ENCODE measurements around the gene FOCAD.

The FOCAD gene, protein sequence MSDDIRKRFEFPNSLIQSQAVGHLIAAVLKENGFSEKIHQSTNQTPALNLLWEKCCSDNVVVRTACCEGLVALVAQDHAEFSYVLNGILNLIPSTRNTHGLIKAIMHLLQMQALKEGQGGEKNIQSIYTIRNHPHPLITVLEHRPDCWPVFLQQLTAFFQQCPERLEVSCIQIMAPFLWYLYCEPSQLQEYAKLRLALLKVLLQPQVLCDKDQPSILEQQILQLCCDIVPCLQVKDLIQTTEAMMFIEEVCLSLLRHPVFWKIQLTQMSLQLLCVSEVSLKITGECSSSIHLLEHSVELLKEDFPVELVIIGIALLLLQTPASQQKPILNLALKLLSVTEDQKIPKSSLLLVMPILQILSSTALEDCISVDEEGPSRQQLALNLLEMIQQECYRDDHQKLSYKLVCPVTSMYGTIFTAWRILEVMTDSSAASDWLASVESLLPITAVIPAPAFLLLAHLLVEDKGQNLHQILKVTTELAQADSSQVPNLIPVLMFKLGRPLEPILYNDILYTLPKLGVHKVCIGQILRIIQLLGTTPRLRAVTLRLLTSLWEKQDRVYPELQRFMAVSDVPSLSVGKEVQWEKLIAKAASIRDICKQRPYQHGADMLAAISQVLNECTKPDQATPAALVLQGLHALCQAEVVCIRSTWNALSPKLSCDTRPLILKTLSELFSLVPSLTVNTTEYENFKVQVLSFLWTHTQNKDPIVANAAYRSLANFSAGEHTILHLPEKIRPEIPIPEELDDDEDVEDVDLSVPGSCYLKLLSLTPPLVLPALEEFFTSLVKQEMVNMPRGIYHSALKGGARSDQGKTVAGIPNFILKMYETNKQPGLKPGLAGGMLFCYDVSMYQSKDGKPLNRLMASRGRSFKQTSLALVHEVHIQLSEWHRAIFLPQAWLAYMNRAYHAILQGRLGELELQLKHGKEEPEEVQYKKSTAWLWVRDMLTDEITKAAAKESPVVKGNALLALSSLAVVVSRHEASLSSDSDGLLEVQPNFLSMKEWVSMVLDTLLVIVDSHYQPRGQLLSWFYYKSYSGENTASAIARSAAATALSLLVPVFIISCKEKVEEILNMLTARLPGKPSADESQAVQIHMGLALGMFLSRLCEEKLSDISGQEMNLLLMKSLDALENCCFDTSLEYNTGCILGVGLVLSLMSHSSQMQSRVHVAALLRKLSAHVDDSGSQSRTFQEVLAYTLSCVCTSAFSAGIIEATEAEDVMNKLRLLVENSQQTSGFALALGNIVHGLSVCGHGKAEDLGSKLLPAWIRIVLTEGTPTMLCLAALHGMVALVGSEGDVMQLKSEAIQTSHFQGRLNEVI (N-terminal part only)
- total RNA-seq, result 36.1 to 38.1 (median 37.1) reads per million in 3 donors

DNA sequence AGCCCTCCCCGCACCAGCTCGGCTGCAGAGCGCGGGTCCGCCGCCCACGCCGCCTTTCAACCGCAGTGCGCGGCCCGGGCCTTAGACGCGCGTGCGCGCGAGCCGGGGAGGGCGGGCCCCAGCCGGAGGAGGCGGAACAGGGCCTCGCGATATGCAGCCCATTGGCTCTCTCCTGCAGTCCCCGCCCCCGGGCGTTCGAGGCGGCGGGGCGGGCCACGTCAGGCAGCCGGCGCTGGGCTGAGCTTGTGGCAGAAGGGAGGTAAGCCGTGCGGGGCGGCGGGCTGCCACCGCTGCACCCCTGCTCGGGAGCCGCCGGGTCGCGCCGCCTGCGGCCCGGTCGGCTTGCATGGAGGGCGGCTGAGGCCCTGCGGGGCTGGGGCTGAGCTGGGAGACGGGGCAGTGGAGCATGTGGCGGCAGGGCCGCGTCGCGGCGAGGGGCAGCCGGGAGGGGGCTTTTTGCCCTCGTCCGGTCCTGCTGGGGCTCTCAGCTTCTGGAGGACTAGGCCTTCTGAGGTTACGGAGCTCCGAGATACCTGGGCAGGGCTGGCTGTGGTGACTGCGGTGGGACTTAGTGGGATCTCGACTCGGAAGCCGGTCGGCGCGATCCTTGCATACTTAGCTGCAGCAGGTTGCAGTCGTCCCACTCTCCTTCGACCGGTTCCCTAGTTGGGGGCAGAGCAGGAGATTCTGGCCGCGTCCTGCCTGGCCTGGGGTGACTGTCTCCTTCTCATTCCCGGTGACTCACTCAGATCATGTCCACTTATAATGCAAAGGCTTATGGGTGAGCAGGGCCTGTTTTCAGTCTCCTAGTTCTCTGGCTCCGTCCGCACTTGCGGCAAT lies at the start of gene FOCAD:
TSS of gene FOCAD (plus strand) at position 225 of the 840 bp plus-strand sequence. CDS start 31,095 bp downstream, outside the sequence.
- Histone ChIP-seq H3K4me3 (ENCODE audit: insufficient read depth, low read depth, low read length, poor library complexity, severe bottlenecking) (peak within 1 kb of the TSS; percentile 73), H3K4me1 (ENCODE audit: control insufficient read depth, insufficient read depth, low read length, poor library complexity, severe bottlenecking) (peaks cover 4% of the 10 kb centered on the region), H3K27me3 (replicated peaks; ENCODE audit: control insufficient read depth, insufficient read depth, low read length, poor library complexity, severe bottlenecking) (no peaks in the 10 kb centered on the region), H3K9me3 (ENCODE audit: control insufficient read depth, low read length) (no peaks in the 10 kb centered on the region), H3K36me3 (ENCODE audit: control insufficient read depth, insufficient read depth, low read length) (no peaks in the 10 kb centered on the region), H3K27ac (ENCODE audit: insufficient read depth, low read length, poor library complexity, severe bottlenecking) (peak within 1 kb of the TSS; percentile 61)
- peak; percentile 90 to 93 (median 93) for DNase-seq

DNA sequence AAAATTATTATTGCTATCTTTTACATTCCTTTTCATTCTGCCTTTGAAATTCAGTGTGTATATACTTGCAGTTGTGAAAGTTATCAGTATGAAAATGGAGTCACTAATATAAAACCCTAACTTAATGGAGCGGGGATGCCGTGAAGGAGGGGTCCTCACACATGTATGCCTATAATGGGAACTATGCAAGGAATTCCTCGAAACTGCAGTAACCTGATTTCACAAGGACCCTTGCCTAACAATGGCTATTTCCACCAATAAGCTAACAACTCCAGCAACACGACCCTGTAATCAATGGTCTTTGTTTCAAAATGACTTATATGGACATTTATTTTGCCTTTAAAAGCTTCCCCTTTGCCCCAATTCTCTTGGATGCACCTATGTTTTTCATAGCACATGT lies 49.2 kb upstream of the FOCAD start:
- Histone ChIP-seq H3K27ac (ENCODE audit: insufficient read depth, low read length, poor library complexity, severe bottlenecking) (no peak overlapping the region), H3K36me3 (ENCODE audit: control insufficient read depth, insufficient read depth, low read length) (no peaks in the 10 kb centered on the region), H3K9me3 (ENCODE audit: control insufficient read depth, low read length) (no peaks in the 10 kb centered on the region), H3K4me3 (ENCODE audit: insufficient read depth, low read depth, low read length, poor library complexity, severe bottlenecking) (no peak overlapping the region), H3K4me1 (ENCODE audit: control insufficient read depth, insufficient read depth, low read length, poor library complexity, severe bottlenecking) (peaks cover under 1% of the 10 kb centered on the region), H3K27me3 (replicated peaks; ENCODE audit: control insufficient read depth, insufficient read depth, low read length, poor library complexity, severe bottlenecking) (no peaks in the 10 kb centered on the region)
- no peak for DNase-seq

DNA sequence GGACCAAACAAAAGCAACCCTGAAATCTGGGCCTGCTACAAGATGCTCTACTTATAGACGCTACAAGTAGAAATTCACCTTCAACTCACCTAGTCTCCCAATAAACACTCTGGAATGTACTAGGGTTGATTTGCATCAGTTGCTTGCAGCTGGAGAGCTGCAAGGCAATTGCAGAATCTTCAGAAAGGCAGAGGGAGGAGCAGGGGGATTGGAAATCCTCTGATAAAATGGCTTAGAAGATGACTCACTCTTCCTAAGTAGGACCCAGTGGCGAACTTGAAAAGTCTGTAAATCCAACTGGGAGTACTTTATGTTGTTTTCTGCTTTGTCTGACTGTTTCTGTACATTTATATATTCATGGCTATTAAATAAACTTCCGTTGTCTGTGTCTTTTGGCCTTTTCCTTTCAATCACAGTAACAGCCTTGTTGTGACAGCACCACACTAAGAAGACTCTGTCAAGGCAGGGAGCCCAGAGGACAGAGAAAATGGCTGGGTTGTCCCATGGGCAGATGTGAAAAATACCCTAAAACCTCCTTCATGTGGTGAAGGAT lies 47.1 kb upstream of the FOCAD start:
- Histone ChIP-seq H3K36me3 (ENCODE audit: control insufficient read depth, insufficient read depth, low read length) (no peaks in the 10 kb centered on the region), H3K4me3 (ENCODE audit: insufficient read depth, low read depth, low read length, poor library complexity, severe bottlenecking) (no peak overlapping the region), H3K27ac (ENCODE audit: insufficient read depth, low read length, poor library complexity, severe bottlenecking) (no peak overlapping the region), H3K27me3 (replicated peaks; ENCODE audit: control insufficient read depth, insufficient read depth, low read length, poor library complexity, severe bottlenecking) (no peaks in the 10 kb centered on the region), H3K9me3 (ENCODE audit: control insufficient read depth, low read length) (no peaks in the 10 kb centered on the region), H3K4me1 (ENCODE audit: control insufficient read depth, insufficient read depth, low read length, poor library complexity, severe bottlenecking) (peaks cover 11% of the 10 kb centered on the region)
- DNase-seq, result no peak

DNA sequence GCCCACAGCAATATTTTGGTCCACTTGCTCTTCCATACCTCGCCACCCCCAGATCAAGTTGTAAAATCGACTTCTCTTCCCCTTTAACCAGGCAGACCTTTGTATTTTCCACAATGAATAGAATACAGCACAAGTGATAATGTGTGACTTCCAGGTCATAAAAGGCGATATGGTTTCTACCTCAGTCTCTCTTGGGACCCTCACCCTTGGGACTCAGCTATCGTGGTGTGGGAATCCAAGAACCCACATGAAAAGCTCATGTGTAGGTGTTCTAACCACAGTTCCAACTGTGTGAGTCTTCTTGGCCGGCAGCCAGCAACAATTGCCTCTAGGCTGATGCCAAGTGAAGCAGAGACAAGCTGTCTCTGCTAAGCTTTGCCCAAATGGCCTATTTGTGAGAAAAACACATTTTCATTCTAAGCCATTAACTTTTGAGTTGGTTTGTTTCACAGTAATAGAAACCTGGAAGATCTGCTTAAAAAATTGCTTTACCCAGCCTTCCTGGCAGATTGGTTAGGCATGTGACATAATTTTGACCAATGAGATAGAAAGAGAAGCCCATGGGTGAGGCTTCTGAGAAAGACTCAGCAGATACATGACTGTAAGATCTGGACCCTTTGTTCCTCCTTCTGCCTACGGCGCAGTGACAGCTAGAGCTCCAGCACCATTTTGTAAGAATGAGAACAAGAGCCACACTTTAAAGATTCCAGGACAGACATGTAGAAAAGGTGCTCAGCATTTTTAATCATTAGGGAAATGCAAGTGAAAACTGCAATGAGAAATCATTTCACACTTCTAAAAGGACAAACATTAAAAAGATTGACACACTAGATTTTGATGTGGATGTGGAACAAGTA lies 43.5 kb upstream of the FOCAD start:
- H3K4me3 ChIP-seq (ENCODE audit: insufficient read depth, low read depth, low read length, poor library complexity, severe bottlenecking), result no peak overlapping the region
- DNase-seq, result peak; percentile 47 to 60 (median 58)
- no peaks in the 10 kb centered on the region for H3K36me3 ChIP-seq (ENCODE audit: control insufficient read depth, insufficient read depth, low read length)
- no peaks in the 10 kb centered on the region for H3K9me3 ChIP-seq (ENCODE audit: control insufficient read depth, low read length)
- H3K27me3 ChIP-seq (replicated peaks; ENCODE audit: control insufficient read depth, insufficient read depth, low read length, poor library complexity, severe bottlenecking), result no peaks in the 10 kb centered on the region
- peaks cover 11% of the 10 kb centered on the region for H3K4me1 ChIP-seq (ENCODE audit: control insufficient read depth, insufficient read depth, low read length, poor library complexity, severe bottlenecking)
- no peak overlapping the region for H3K27ac ChIP-seq (ENCODE audit: insufficient read depth, low read length, poor library complexity, severe bottlenecking)

DNA sequence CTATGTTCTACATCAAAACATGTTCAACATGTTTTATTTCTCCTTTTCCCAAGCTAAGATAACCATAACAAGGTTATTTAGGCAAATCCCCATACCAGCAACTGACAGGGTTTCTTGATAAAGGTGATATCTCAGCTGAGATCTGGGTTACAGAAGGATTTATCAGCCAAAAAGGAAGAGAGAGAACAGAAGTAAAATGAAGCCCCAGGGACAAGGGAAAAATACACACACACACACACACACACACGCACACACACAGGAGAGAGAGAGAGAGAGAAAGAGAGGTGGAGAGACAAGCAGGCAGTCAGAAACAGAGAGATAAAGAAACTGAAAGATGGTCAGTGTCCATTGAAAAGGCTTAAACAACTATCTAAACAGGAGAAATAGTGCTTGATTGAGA lies 42.0 kb upstream of the FOCAD start:
- Histone ChIP-seq H3K36me3 (ENCODE audit: control insufficient read depth, insufficient read depth, low read length) (no peaks in the 10 kb centered on the region), H3K4me1 (ENCODE audit: control insufficient read depth, insufficient read depth, low read length, poor library complexity, severe bottlenecking) (peaks cover 11% of the 10 kb centered on the region), H3K27ac (ENCODE audit: insufficient read depth, low read length, poor library complexity, severe bottlenecking) (no peak overlapping the region), H3K9me3 (ENCODE audit: control insufficient read depth, low read length) (no peaks in the 10 kb centered on the region), H3K27me3 (replicated peaks; ENCODE audit: control insufficient read depth, insufficient read depth, low read length, poor library complexity, severe bottlenecking) (no peaks in the 10 kb centered on the region), H3K4me3 (ENCODE audit: insufficient read depth, low read depth, low read length, poor library complexity, severe bottlenecking) (no peak overlapping the region)
- DNase-seq, result no peak

DNA sequence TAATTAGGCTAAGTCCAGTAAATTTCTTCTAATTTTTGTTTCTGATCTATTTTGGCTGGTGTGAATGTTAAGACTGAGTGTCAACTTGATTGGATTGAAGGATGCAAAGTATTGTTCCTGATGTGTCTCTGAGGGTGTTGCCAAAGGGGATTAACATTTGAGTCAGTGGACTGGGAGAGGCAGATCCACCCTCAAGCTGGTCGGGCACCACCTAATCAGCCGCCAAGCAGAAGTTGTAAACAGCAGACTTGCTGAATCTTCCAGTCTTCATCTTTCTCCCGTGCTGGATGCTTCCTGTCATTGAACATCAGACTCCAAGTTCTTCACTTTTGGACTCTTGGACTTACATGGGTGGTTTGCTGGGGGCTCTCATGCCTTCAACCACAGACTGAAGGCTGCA lies 40.4 kb upstream of the FOCAD start:
- no peak for DNase-seq
- Histone ChIP-seq H3K9me3 (ENCODE audit: control insufficient read depth, low read length) (no peaks in the 10 kb centered on the region), H3K27me3 (replicated peaks; ENCODE audit: control insufficient read depth, insufficient read depth, low read length, poor library complexity, severe bottlenecking) (no peaks in the 10 kb centered on the region), H3K36me3 (ENCODE audit: control insufficient read depth, insufficient read depth, low read length) (no peaks in the 10 kb centered on the region), H3K4me1 (ENCODE audit: control insufficient read depth, insufficient read depth, low read length, poor library complexity, severe bottlenecking) (peaks cover 11% of the 10 kb centered on the region), H3K27ac (ENCODE audit: insufficient read depth, low read length, poor library complexity, severe bottlenecking) (no peak overlapping the region), H3K4me3 (ENCODE audit: insufficient read depth, low read depth, low read length, poor library complexity, severe bottlenecking) (no peak overlapping the region)

DNA sequence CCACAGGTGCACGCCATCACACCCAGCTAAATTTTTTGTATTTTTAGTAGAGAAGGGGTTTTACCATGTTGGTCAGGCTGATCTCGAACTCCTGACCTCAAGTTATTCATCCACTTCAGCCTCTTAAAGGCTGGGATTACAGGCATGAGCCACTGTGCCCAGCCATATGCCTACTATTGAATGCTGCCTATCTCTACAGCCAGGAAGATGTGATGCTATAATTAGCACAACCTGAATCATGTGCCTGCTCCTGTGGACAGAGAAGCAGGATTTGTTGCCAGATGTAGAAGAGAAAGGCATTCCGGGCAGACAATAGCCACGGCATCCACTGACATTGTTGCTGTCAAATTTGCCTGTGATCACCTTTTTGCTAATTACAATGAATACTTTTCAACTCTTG lies 37.4 kb upstream of the FOCAD start:
- H3K27ac ChIP-seq (ENCODE audit: insufficient read depth, low read length, poor library complexity, severe bottlenecking), result no peak overlapping the region
- H3K4me1 ChIP-seq (ENCODE audit: control insufficient read depth, insufficient read depth, low read length, poor library complexity, severe bottlenecking), result no peaks in the 10 kb centered on the region
- no peaks in the 10 kb centered on the region for H3K9me3 ChIP-seq (ENCODE audit: control insufficient read depth, low read length)
- no peaks in the 10 kb centered on the region for H3K36me3 ChIP-seq (ENCODE audit: control insufficient read depth, insufficient read depth, low read length)
- no peaks in the 10 kb centered on the region for H3K27me3 ChIP-seq (replicated peaks; ENCODE audit: control insufficient read depth, insufficient read depth, low read length, poor library complexity, severe bottlenecking)
- no peak for DNase-seq
- no peak overlapping the region for H3K4me3 ChIP-seq (ENCODE audit: insufficient read depth, low read depth, low read length, poor library complexity, severe bottlenecking)

DNA sequence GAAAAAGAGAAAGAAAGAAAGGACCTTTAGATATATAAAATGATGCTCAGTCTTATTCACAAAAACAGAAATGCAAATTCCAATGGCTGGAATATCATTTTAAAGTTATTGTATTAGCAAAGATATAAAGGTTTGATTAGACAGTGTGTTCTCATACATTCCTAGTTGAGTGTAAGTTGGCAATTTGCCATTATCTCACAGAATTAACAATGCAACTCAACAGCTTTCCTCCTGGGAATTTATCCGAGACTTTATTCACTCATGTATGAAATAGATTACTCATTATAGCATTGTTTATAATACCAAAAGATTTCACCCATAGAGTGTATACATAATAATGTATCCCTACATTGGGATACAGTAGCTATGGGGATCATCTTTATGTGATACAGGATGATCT lies 34.7 kb upstream of the FOCAD start:
- Histone ChIP-seq H3K9me3 (ENCODE audit: control insufficient read depth, low read length) (no peaks in the 10 kb centered on the region), H3K4me3 (ENCODE audit: insufficient read depth, low read depth, low read length, poor library complexity, severe bottlenecking) (no peak overlapping the region), H3K36me3 (ENCODE audit: control insufficient read depth, insufficient read depth, low read length) (no peaks in the 10 kb centered on the region), H3K27ac (ENCODE audit: insufficient read depth, low read length, poor library complexity, severe bottlenecking) (no peak overlapping the region), H3K27me3 (replicated peaks; ENCODE audit: control insufficient read depth, insufficient read depth, low read length, poor library complexity, severe bottlenecking) (no peaks in the 10 kb centered on the region), H3K4me1 (ENCODE audit: control insufficient read depth, insufficient read depth, low read length, poor library complexity, severe bottlenecking) (no peaks in the 10 kb centered on the region)
- DNase-seq, result no peak

Data from effector memory CD4-positive, alpha-beta T cell (primary cell).